Renal cortical epithelial cell (primary cell): ENCODE results near the gene TBC1D9. TPM values are rescaled to one million over a fixed set of nuclear protein-coding genes. Genes with fewer than 3 reads are reported as not detected.
"Not testable (repeated sequence)": the region's sequence is repeated elsewhere in the genome, so short reads cannot be mapped to it uniquely, and the experiment has no call there.

ENCODE experiments used
- DNase-seq: peaks from one replicate; pipeline ENCODE4 v3.0.0-alpha.2; 2011; ENCODE audit warnings: low read depth
- total RNA-seq: library from RNA; depleted of rRNA; stranded (reverse); fragments of >200 nt; gene quantifications from 2 replicates; pipeline ENCODE4 v1.2.3, GENCODE V29; 2014

TBC1D9 gene
- 37.5 and 70.1 TPM in 2 replicates for total RNA-seq

DNA sequence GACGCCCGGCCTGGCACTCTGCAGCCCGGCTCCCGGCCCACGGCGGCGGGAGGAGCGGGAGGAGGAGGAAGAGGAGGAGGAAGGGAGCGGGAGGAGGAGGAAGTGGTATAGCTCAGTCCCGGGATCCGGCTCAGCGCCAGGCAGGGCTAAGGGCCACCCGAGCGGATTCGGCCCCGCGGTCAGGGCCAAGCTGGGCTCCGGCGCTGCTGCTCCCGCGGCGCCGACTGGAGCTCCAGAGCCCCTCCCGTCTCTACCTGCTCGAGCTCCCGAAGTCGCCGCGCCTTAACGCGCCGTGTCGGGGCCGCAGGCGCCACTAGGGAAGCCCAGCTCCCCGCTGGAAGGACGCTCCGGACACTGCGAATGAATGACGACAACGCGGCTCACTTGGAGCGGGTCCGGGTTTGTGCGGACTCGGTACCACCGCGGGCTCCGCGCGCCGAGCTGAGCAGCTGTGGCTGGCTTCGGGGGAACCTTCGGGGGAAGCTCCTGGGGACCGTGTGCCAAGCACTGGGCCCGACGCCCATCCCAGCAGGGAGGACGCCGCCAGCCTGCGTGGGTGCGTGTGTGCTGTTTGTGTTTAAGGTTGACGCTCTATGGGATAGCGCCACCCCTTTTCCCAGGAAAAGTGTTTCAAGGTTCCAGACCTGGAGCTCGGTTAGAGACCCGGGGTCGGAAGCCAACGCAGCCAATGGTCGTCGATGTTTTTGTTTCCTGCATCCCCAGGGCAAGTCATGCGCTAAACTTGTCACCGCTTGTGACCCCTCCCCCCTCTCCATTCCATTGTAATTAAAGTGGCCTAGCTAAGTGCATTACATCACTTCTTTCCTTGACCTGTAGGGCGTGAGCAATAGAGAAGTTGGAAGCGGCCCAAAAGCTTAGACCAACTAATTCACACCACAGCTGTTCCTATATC, at the start of gene TBC1D9:
Gene TBC1D9 (minus strand): TSS at position 67 of the 913 bp plus-strand sequence. CDS start 340 bp downstream, outside the sequence.
- peak; percentile 97 for DNase-seq

DNA sequence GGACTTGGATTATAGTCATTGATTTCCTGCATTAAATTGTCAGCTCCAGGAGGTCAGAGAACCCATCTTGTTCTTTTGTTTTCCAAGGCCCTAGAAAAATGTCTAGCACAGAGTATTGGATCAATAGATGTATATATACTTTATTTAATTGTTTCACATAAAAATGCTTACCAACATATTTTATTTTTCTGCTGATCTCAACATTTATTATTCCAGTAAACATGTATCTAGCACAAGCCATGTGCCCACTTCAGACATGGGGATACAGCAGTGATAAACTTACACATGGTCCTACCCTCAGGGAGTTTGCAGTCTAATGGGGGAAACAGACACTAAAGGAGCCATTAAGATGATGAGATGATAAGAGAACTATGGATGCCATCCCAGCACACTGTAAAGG, 49.1 kb upstream of the TBC1D9 start:
- no peak for DNase-seq

- DNase-seq, result no peak
These were observed 46.4 kb upstream of the TBC1D9 start for GRCh38 chr4:140802591-140802990.

GRCh38 chr4:140800666-140801065, 44.5 kb upstream of the TBC1D9 start:
- no peak for DNase-seq

- no peak for DNase-seq
These were observed 43.6 kb upstream of the TBC1D9 start for GRCh38 chr4:140799686-140800225.

DNA sequence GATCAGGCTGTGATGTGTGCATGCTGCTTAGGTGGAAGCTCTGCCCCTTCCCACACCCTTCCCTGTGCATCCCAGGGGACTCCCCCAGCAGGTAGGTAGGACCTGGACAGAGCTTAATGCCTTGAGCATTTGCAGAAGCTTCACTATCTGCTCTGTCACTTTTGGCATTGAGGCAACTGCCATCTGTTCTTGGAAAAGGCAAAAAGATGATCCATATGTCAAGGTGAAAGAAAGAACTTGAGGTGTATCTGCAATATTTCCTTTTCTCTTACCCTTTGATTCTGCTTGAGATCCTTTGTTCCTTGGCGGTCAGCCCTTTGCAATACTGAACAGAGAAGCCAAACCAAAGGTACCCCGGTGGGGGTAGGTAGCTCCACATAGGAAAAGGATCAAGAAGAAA, 37.1 kb upstream of the TBC1D9 start:
- DNase-seq, result no peak

- peak; percentile 14 for DNase-seq
These were observed 34.6 kb upstream of the TBC1D9 start for GRCh38 chr4:140790765-140791164.

- no peak for DNase-seq
These were observed 34.0 kb upstream of the TBC1D9 start for GRCh38 chr4:140790171-140790570.

- peak; percentile 3 for DNase-seq
These were observed 33.6 kb upstream of the TBC1D9 start for GRCh38 chr4:140789759-140790158.

GRCh38 chr4:140782787-140783186, 26.6 kb upstream of the TBC1D9 start:
- not testable (repeated sequence) for DNase-seq

DNA sequence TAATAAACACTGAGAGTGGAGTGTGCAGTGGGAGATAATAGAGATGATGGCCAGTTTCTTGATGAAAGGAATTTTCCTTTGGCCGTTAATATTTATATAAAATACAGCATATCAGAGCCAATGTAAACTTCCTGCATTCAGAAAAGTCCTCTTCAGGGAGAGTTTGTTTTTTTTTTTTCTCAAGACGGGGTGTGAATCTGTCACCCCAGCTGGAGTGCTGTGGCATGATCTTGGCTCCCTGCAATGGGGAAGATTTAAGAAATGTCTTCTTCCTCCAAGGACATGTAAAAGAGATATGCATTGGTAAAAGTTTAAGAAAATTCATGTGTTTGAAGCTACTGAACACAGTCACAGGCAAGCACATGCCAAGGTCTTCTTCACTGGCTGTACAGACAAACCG, 25.4 kb upstream of the TBC1D9 start:
- no peak for DNase-seq

- DNase-seq, result no peak
These were observed 21.7 kb upstream of the TBC1D9 start for GRCh38 chr4:140777894-140778293.

DNA sequence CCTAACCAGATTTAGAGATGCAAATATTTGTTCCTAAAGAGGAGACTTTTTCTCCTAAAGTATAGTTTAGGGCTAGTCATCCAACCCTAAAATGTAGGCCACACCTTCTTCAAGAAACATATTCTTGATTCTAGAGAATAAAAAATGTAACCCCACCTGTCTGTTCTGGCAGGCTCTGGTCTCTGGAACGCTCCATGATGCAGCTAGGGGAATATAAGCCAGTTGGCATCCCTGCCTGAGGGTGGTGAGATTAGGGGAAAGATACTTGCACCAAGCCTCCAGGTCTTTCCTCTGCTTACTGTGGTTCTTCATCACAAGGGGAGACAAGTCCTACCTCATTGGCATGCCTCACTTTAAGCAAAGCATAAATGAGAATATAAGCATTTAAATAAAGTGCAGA, 21.2 kb upstream of the TBC1D9 start:
- no peak for DNase-seq

DNA sequence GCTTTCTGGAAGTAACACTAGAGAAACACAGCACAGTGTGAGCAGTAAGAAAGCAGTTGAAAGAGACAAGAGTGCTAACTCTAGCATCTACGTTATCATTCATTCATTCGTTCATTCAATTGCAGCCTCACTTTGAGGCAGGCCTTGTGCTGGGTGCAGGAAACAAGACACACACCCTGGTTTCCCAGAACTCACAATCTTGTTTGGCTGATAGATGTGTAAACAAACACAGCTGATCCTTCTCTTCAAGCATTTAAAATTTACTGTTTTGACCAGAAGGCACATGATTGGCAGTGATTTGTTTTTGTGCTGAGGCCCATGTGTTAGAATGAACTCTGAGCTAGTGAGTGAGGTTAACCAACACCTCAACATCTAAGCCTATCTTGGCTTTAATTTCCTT, 20.4 kb upstream of the TBC1D9 start:
- DNase-seq, result no peak

GRCh38 chr4:140774956-140775355, 18.8 kb upstream of the TBC1D9 start:
- no peak for DNase-seq

GRCh38 chr4:140774510-140774909, 18.3 kb upstream of the TBC1D9 start:
- no peak for DNase-seq

DNA sequence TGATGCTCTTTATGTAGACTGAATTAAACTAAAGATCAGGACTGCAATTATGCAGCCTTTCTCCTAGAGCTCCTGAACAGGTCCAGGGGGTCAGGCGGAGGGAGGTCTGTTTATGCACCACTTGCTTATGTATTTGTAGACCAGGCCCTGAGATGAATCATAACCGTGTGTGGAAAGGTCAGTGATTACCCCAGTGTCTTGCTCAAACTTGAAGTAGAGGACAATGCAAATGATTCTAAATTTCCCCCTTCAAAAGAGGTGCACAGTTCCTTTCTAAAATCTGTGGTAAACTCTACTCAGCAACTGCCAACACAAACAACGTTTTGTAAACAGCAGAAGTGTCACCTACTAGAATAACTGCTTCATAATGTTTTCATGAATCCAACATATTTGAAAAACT, 13.0 kb upstream of the TBC1D9 start:
- DNase-seq, result no peak

- DNase-seq, result no peak
These were observed 8.7 kb upstream of the TBC1D9 start for GRCh38 chr4:140764785-140765392.

DNA sequence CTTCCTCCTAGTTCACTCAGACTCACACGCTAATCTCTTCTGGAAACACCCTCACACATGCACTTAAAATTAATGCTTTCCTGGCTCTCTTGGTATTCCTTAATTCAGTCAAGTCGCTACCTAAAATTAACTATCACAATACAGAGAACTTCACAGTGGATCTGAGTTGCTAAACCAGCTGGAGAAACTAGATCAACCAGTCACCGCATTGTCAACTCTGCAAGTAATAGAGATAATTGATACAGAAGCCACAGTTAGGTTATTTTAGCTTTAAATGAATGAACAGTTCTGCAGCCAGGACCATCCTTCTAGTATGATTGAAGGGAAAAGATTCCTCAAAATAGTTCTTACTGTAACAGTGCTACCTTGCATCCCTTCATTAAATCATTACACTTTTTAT, 6.0 kb upstream of the TBC1D9 start:
- DNase-seq, result no peak

DNA sequence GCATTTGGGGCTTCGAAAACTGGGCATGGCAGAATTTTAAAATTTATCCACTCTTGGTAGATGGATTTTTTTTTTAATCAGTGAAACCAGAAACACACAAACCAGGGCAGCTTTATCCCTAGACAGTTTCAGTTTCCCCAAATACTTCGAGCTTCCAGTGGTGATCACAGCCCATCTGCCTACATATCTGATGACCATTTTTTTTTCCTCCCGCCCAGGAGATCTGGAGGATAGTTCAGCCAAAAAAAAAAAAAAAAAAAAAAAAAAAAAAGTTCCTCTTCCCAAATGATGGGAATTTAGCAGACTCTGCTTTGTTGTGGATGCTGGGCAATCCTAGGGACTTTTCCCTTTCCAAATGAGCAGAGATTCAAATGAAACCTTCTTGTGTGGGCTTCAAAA, 1.0 kb upstream of the TBC1D9 start:
- no peak for DNase-seq

- DNase-seq, result peak; percentile 16
These were observed 339 bp downstream of the TBC1D9 start for GRCh38 chr4:140755774-140756318.

DNA sequence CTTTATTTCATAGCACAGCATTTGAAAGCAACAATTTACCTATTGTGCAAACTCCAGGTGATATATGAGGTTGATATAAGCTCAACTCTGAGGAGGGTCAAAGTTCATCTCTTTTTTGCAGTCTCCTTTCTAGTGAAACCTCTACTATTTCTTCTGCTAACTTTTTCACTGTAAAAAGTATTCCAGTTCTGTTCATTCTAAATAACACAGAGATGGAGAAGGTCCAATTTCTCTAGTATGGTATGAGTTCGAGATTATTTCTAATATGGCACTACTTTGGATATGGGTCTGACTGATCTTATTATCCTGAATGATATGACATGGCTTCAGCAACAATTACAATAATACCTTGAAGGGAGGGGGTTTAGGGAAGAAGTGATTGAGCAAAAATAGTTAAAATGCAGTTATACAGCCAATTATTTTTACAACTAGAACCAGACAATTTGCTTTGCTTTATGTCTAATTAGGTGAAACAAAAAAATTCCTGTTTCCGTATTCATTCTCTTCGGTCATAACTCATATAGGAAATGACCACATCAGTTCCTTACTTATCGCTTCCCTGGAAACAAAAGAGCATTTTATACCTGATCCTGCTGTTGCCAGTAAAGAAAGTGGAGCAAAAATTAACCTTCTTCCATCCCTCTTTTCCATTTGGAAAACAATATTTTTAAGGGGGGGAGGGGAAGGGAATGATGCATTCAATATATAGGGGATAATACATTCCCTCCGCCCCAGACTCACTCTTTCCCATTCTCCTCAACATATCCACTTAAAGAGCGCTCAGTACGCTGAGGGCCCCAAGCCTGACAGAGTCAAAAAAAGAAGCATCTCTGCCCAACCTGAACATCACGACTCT, 1.0 kb downstream of the TBC1D9 start:
- no peak for DNase-seq
